Ascending aorta (tissue), 2 donors: ENCODE data around the gene PHLDB2. TPM values are rescaled to one million over a fixed set of nuclear protein-coding genes. Genes with fewer than 3 reads are reported as not detected.

ENCODE experiments used
- DNase-seq, 2 donors: peaks; one replicate each; pipeline ENCODE4 v3.0.0-alpha.2; 2019; ENCODE audit warnings: low spot score in 2 of 2
- H3K27ac ChIP-seq, 2 donors: fragments of 200-600 bp; sonication (generic); one replicate each; pipeline ENCODE4 v1.5.1; 2016 to 2017; ENCODE audit warnings: mild to moderate bottlenecking in 1 of 2
- H3K27me3 ChIP-seq: fragments of 200-600 bp; sonication (generic); one replicate; pipeline ENCODE4 v1.5.1; 2017
- H3K36me3 ChIP-seq, 2 donors: fragments of 200-600 bp; sonication (generic); one replicate each; pipeline ENCODE4 v1.5.1; 2016
- H3K4me1 ChIP-seq, 2 donors: fragments of 200-600 bp; sonication (generic); one replicate each; pipeline ENCODE4 v1.5.1; 2016 to 2017; ENCODE audit warnings: mild to moderate bottlenecking in 1 of 2
- H3K4me3 ChIP-seq, 2 donors: fragments of 200-600 bp; sonication (generic); one replicate each; pipeline ENCODE4 v1.5.1; 2016 to 2017; ENCODE audit warnings: mild to moderate bottlenecking in 1 of 2
- H3K9me3 ChIP-seq, 2 donors: fragments of 200-600 bp; sonication (generic); one replicate each; pipeline ENCODE4 v1.5.1; 2016
- CTCF ChIP-seq, 3 experiments: fragments of 200-600 bp in 2 of 3; fragments of 450-650 bp in 1 of 3; sonication (generic) in 2 of 3; IDR thresholded peaks; one replicate each; pipeline ENCODE4 v1.5.1; 2016 to 2019; ENCODE audit warnings: antibody characterized with exemption in 3 of 3, mild to moderate bottlenecking in 1 of 3, moderate library complexity in 1 of 3
- intact Hi-C: fragments of 100-400 bp; cut with DNase I; formaldehyde crosslinking; loops from one replicate; pipeline ENCODE4 v1.15.1; 2023
- total RNA-seq: library from RNA; depleted of rRNA; stranded (reverse); fragments of >200 nt; gene quantifications from one replicate; pipeline ENCODE4 v1.1.0, GENCODE V29; 2016

The PHLDB2 gene
- total RNA-seq, 1 donor from 2014 or later = 58.6 TPM

- H3K4me1 ChIP-seq = no peaks in the 10 kb centered on the region
- no peak for TF ChIP-seq CTCF (IDR thresholded peaks at IDR 0.05)
- H3K9me3 ChIP-seq = no peaks in the 10 kb centered on the region
- peaks cover 0 to 15% of the 10 kb centered on the region in 2 donors for H3K36me3 ChIP-seq
- intact Hi-C loops = no loop called here
- no peak overlapping the region for H3K27ac ChIP-seq
- DNase-seq = no peak
- no peak overlapping the region for H3K4me3 ChIP-seq
- no peaks in the 10 kb centered on the region for H3K27me3 ChIP-seq
Observed at GRCh38 chr3:111895071-111895470, 36.0 kb downstream of the PHLDB2 start.

- Histone ChIP-seq H3K9me3 (no peaks in the 10 kb centered on the region), H3K36me3 (peaks cover 0 to 13% of the 10 kb centered on the region in 2 donors), H3K4me1 (peaks cover 0 to 10% of the 10 kb centered on the region in 2 donors), H3K27me3 (no peaks in the 10 kb centered on the region), H3K27ac (no peak overlapping the region), H3K4me3 (no peak overlapping the region)
- TF ChIP-seq CTCF (IDR thresholded peaks at IDR 0.05) = no peak
- intact Hi-C loops = loop anchor here (5.0 kb wide), 1 partner anchor 33 kb away; no protein-coding TSS in a partner anchor
- no peak for DNase-seq
Observed at GRCh38 chr3:111899966-111900365, 40.9 kb downstream of the PHLDB2 start.

DNA sequence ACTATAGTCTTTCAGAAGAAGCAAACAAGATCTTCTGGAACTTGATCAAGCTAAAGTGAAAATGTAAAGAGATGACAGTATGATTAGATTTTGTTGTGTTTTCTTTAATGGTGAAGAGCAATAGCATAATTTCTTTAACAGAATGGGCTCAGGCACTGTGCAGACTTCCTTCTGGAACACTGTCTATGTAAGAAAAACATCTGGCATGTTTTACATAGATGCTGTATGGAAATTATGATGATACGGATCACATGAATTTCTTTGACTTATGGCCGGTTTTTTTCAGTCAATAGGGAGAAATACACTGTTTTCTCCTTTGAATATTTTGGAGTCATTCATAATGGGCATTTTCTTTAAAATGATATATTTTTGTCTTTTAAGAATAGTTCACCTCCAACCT, 42.6 kb downstream of the PHLDB2 start:
- Histone ChIP-seq H3K27me3 (no peaks in the 10 kb centered on the region), H3K4me1 (peaks cover 0 to 10% of the 10 kb centered on the region in 2 donors), H3K27ac (no peak overlapping the region), H3K4me3 (no peak overlapping the region), H3K36me3 (peaks cover 0 to 13% of the 10 kb centered on the region in 2 donors), H3K9me3 (no peaks in the 10 kb centered on the region)
- no peak for DNase-seq
- TF ChIP-seq CTCF (IDR thresholded peaks at IDR 0.05) = no peak
- intact Hi-C loops = loop anchor here (5.0 kb wide), 1 partner anchor 34 kb away; no protein-coding TSS in a partner anchor

DNA sequence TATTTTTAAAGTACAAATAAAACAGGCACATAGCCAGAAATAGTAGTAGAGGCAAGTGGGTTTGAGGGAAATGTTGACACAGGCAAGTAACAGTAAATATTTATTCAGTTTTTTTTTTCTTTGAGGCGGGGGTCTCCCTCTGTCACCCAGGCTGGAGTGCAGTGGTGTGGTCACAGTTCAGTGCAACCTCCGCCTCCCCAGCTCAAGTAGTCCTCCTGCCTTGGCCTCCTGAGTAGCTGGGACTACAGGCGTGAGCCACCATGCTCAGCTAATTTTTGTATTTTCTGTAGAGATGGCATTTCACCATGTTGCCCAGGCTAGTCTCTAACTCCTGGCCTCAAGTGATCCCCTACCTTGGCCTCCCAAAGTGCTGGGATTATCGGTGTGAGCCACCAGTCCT, 43.5 kb downstream of the PHLDB2 start:
- no peaks in the 10 kb centered on the region for H3K9me3 ChIP-seq

GRCh38 chr3:111903067-111903511, 44.0 kb downstream of the PHLDB2 start:
- Histone ChIP-seq H3K27ac (peak overlapping the region in 1 of 2 donors; percentile 6), H3K4me3 (no peak overlapping the region), H3K9me3 (no peaks in the 10 kb centered on the region), H3K27me3 (no peaks in the 10 kb centered on the region), H3K4me1 (peaks cover 0 to 10% of the 10 kb centered on the region in 2 donors), H3K36me3 (peaks cover 0 to 13% of the 10 kb centered on the region in 2 donors)
- TF ChIP-seq CTCF (IDR thresholded peaks at IDR 0.05) = no peak
- intact Hi-C loops = loop anchor here (5.0 kb wide), 1 partner anchor 36 kb away; no protein-coding TSS in a partner anchor
- no peak for DNase-seq

More for the DNA sequence above, 43.5 kb downstream of the PHLDB2 start:
- intact Hi-C loops = loop anchor here (5.0 kb wide), 1 partner anchor 35 kb away; no protein-coding TSS in a partner anchor
- H3K27me3 ChIP-seq = no peaks in the 10 kb centered on the region
- peak overlapping the region in 1 of 2 donors; percentile 6 for H3K27ac ChIP-seq
- peaks cover 0 to 10% of the 10 kb centered on the region in 2 donors for H3K4me1 ChIP-seq
- no peak for TF ChIP-seq CTCF (IDR thresholded peaks at IDR 0.05)
- no peak overlapping the region for H3K4me3 ChIP-seq
- no peak for DNase-seq
- peaks cover 0 to 13% of the 10 kb centered on the region in 2 donors for H3K36me3 ChIP-seq
